ENCODE measurements around the gene STK17B. TPM values are rescaled to one million over a fixed set of nuclear protein-coding genes. Genes with fewer than 3 reads are reported as not detected.

Gene STK17B
- polyA plus RNA-seq, 3 donors, result 171 to 296 (median 244) TPM

DNA sequence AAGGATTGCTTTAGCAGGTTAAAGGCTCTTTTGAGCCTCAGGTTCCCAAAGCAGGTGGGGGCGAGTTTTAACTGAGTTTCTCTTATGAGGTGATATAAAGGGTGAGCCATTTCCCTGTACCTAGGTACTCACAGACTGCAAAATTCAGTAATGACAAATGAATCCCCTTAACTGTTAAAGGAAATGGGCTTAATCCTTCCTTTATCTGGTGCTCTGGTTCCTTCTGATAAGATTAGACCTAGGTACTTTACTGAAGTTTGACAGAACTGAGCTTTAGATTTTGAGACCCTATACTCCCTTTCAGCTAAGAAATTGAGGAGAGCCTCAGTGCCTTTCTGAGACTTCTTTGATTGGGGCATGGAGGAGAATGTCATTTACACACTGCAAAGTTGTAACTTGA is 42.6 kb downstream of the STK17B start:
- peaks cover 8% of the 10 kb centered on the region for H3K4me1 Mint-ChIP-seq
- H3K36me3 Mint-ChIP-seq, result peaks cover 9 to 18% of the 10 kb centered on the region in 2 donors
- intact Hi-C loops (cut with micrococcal nuclease), result no loop called here
- no peak overlapping the region for H2AFZ ChIP-seq (ENCODE audit: insufficient read depth, low read depth, low read length, poor library complexity, severe bottlenecking)
- H3K27me3 ChIP-seq (ENCODE audit: control insufficient read depth in 2 of 2, insufficient read depth in 2 of 2, low read length in 2 of 2), result no peaks in the 10 kb centered on the region
- DNase-seq, result no peak
- TF ChIP-seq CTCF (IDR thresholded peaks at IDR 0.05), result no peak
- WGBS (ENCODE audit: insufficient coverage), result 80% methylated on average over 1 of the region's 1 CpG
- H3K4me2 ChIP-seq (replicated peaks; ENCODE audit: extremely low read depth, low read length, poor library complexity, severe bottlenecking), result no peak overlapping the region
- no peak overlapping the region for H3K4me3 Mint-ChIP-seq
- H3K9me3 Mint-ChIP-seq, result peaks cover 40 to 69% (median 56%) of the 10 kb centered on the region in 7 donors
- H3K79me2 ChIP-seq (ENCODE audit: insufficient read depth, low read length), result no peaks in the 10 kb centered on the region
- H3K9ac ChIP-seq (ENCODE audit: insufficient read depth, low read length, poor library complexity, severe bottlenecking), result no peak overlapping the region
- H3K27ac ChIP-seq (ENCODE audit: low read depth in 1 of 2, low read length in 2 of 2), result no peak overlapping the region
- H3K27me3 Mint-ChIP-seq (ENCODE audit: low read depth in 3 of 3), result peaks cover 0 to 2% (median 0%) of the 10 kb centered on the region in 3 donors
- peaks cover 46 to 48% of the 10 kb centered on the region in 2 donors for H3K9me3 ChIP-seq (replicated peaks in 1 of 2; ENCODE audit: control insufficient read depth in 1 of 2, insufficient read depth in 1 of 2, low read length in 2 of 2)
- H3K36me3 ChIP-seq (replicated peaks in 1 of 2; ENCODE audit: control insufficient read depth in 1 of 2, insufficient read depth in 2 of 2, low read length in 2 of 2), result peaks cover 0 to 5% of the 10 kb centered on the region in 2 donors
- no peak overlapping the region for H3K27ac Mint-ChIP-seq
- H3K4me3 ChIP-seq (replicated peaks in 1 of 3; ENCODE audit: low read depth in 2 of 3, low read length in 3 of 3), result no peak overlapping the region
- H4K20me1 ChIP-seq (ENCODE audit: insufficient read depth, low read length), result peaks cover 15% of the 10 kb centered on the region
- H3K4me1 ChIP-seq (ENCODE audit: control insufficient read depth in 1 of 2, insufficient read depth in 2 of 2, low read length in 2 of 2), result no peaks in the 10 kb centered on the region

- Mint-ChIP-seq H3K36me3 (peaks cover 0 to 6% of the 10 kb centered on the region in 2 donors), H3K27me3 (ENCODE audit: low read depth in 3 of 3) (peaks cover 0 to 1% (median 0%) of the 10 kb centered on the region in 3 donors), H3K27ac (no peak overlapping the region), H3K4me1 (no peaks in the 10 kb centered on the region), H3K9me3 (peaks cover 25 to 53% (median 33%) of the 10 kb centered on the region in 7 donors), H3K4me3 (no peak overlapping the region)
- no peak for DNase-seq
- H3K4me2 ChIP-seq (replicated peaks; ENCODE audit: extremely low read depth, low read length, poor library complexity, severe bottlenecking), result no peak overlapping the region
- H3K9ac ChIP-seq (ENCODE audit: insufficient read depth, low read length, poor library complexity, severe bottlenecking), result no peak overlapping the region
- WGBS (ENCODE audit: insufficient coverage), result no CpG with 5 or more reads among the region's 2 CpGs
- no peaks in the 10 kb centered on the region for H4K20me1 ChIP-seq (ENCODE audit: insufficient read depth, low read length)
- no peak overlapping the region for H3K4me3 ChIP-seq (replicated peaks in 1 of 3; ENCODE audit: low read depth in 2 of 3, low read length in 3 of 3)
- TF ChIP-seq CTCF (IDR thresholded peaks at IDR 0.05), result no peak
- H2AFZ ChIP-seq (ENCODE audit: insufficient read depth, low read depth, low read length, poor library complexity, severe bottlenecking), result no peak overlapping the region
- H3K27me3 ChIP-seq (ENCODE audit: control insufficient read depth in 2 of 2, insufficient read depth in 2 of 2, low read length in 2 of 2), result no peaks in the 10 kb centered on the region
- intact Hi-C loops (cut with micrococcal nuclease), result no loop called here
- peaks cover 26 to 33% of the 10 kb centered on the region in 2 donors for H3K9me3 ChIP-seq (replicated peaks in 1 of 2; ENCODE audit: control insufficient read depth in 1 of 2, insufficient read depth in 1 of 2, low read length in 2 of 2)
- H3K27ac ChIP-seq (ENCODE audit: low read depth in 1 of 2, low read length in 2 of 2), result no peak overlapping the region
- no peaks in the 10 kb centered on the region for H3K79me2 ChIP-seq (ENCODE audit: insufficient read depth, low read length)
- H3K4me1 ChIP-seq (ENCODE audit: control insufficient read depth in 1 of 2, insufficient read depth in 2 of 2, low read length in 2 of 2), result no peaks in the 10 kb centered on the region
- H3K36me3 ChIP-seq (replicated peaks in 1 of 2; ENCODE audit: control insufficient read depth in 1 of 2, insufficient read depth in 2 of 2, low read length in 2 of 2), result no peaks in the 10 kb centered on the region
Observed at GRCh38 chr2:196125596-196125995, 45.8 kb downstream of the STK17B start.

All from CD14-positive monocyte (primary cell).